NCI-H2171 treated with DMSO at 0.1 percent for 48 hours (cell line): ENCODE results near the gene STK31.
"Not testable (repeated sequence)": the region's sequence is repeated elsewhere in the genome, so short reads cannot be mapped to it uniquely, and the experiment has no call there.

Experiments used
- DNase-seq: peaks from one replicate; lab custom pipeline; 2025; lab: John Stamatoyannopoulos, UW

Gene STK31

GRCh38 chr7:23713285-23714149, 3.5 kb downstream of the STK31 start:
- DNase-seq = no peak

DNA sequence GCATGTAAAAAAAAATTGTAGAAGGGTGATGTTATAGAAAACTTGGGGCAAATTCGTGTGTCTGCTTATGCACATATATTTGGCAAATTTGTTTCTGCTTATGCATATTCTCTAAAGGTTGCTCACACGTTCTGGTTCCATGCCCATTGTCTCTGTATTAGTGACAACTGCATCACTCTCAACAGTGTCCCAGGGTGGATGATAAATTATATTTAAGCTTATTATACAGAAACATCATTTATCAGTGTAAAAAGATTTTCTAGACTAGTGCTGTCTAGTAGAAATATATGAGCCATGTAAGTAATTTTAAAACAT, 4.1 kb downstream of the STK31 start:
- DNase-seq = no peak

DNA sequence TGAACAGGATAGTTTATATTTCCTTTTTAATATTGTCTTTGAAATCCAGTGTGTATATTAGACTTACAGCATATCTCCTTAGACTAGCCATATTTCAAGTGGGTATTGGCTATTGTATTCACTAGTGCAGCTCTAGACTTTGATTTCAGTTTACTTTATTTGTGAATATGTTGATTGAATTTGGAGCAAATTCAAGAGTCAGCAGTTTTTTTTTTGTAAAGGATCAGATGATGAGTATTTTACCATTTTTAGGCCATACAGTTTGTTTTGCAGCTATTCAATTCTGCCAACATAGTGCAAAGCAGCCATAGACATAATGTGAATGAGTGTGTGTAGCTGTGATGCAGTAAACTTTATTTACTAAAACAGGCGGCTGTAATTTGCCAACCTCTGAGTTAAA, 4.6 kb downstream of the STK31 start:
- DNase-seq = no peak

DNA sequence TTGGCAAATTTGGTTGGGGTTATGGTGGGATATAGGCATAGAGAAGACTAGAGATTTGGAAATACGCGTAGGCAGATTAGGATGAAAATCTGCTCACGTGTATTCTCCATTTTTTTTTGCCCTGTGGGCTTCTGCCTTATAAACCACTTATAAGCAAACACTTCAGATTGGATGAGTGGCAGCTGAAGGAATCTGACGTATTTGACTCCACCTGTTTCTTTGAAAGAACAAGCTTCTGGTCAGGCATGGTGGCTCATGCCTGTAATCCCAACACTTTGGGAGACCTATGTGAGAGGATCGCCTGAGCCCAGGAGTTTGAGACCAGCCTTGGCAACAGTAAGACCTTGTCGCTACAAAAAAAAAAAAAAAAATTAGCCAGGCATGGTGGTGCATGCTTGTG, 5.1 kb downstream of the STK31 start:
- no peak for DNase-seq

GRCh38 chr7:23717788-23718187, 7.8 kb downstream of the STK31 start:
- DNase-seq = no peak

GRCh38 chr7:23721456-23721855, 11.4 kb downstream of the STK31 start:
- DNase-seq = no peak

DNA sequence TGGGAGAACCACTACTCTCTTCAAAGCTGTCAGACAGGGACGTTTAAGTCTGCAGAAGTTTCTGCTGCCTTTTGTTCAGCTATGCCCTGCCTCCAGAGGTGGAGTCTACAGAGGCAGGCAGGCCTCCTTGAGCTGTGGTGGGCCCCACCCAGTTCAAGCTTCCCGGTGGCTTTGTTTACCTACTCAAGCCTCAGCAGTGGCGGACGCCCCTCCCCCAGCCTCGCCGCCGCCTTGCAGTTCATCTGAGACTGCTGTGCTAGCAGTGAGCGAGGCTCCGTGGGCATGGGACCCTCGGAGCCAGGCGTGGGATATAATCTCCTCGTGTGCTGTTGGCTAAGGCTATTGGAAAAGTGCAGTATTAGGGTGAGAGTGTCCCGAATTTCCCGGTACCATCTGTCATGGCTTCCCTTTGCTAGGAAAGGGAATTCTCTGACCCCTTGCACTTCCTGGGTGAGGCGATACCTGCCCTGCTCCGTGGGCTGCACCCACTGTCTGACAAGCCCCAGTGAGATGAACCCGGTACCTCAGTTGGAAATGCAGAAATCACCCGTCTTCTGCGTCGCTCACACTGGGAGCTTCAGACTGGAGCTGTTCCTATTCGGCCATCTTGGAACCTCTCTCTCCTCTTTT, 12.7 kb downstream of the STK31 start:
- DNase-seq = peak; percentile 43

GRCh38 chr7:23724113-23724512, 14.1 kb downstream of the STK31 start:
- DNase-seq = not testable (repeated sequence)

DNA sequence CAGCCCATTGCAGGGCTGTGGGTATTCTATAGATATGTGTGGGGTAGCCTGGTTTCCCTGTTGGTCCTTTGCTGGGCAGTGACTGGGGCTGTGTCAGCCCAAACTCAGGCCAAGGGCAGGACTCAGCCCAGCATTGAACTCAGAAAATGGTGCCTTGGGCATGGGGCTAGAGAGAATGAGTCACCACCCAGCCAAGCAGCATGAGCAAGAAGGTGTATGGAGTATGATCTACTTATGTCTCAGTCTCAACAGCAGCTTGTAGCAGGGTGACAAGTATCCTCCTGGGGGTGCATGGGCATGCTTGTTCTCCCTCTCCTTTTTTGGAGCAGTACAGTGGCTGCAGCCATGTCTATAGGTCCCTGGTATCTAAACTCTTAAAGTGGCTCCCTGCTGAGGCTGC, 32.0 kb downstream of the STK31 start:
- DNase-seq = no peak

GRCh38 chr7:23743226-23743625, 33.2 kb downstream of the STK31 start:
- no peak for DNase-seq

GRCh38 chr7:23746629-23747028, 36.6 kb downstream of the STK31 start:
- DNase-seq = no peak

DNA sequence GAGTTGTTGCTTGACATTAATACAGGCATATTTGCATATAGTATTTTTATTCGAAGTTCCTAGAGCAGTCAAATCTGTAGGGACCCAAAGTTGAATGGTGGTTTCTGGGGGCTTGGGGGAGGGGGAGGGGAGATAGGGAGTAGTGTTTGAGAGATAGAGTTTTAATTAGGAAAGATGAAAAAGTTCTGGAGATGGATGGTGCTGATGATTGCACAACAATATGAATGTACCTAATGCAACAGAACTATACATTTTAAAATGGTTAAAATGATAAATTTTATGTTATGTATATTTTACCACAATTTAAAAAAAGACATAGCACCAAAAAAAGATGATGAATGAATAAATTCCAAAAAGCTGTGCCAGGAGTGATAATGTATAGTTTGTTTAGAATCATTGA, 41.8 kb downstream of the STK31 start:
- no peak for DNase-seq

GRCh38 chr7:23758839-23759238, 48.8 kb downstream of the STK31 start:
- not testable (repeated sequence) for DNase-seq

DNA sequence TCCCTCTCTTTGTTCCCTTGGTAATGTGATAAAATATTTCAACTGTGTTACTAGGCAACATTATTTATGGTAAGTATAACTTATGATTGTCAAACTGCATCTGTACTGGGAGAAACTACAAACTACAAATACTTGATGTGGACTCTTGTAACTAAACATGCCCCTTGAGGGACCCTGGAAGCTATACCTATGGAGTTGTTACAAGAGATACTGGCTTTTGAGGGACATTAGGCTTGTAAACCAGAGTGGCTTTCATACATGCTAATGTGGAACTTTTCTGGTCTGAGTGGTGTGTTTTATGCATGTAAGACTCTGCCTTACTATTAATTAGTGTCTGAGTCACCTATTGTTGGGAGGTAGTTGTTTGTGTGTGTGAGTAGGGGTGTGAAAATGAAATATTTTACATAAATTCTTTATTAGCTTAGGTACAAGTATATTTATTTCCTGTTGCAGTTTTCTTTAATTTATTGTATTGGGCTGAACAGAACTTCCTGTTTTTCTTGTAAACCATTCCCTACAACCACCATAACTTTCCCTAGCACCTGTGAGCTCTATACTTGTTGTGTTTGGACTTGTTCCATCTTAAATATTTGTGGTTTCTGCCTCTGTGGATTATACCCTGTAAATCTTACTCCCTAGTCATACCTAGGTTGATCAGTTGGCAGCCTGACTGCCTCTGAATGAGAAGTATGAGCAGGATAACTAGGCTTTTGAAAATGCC, 49.8 kb downstream of the STK31 start:
- no peak for DNase-seq

- no peak for DNase-seq
Observed at GRCh38 chr7:23765943-23766342, 55.9 kb downstream of the STK31 start.

DNA sequence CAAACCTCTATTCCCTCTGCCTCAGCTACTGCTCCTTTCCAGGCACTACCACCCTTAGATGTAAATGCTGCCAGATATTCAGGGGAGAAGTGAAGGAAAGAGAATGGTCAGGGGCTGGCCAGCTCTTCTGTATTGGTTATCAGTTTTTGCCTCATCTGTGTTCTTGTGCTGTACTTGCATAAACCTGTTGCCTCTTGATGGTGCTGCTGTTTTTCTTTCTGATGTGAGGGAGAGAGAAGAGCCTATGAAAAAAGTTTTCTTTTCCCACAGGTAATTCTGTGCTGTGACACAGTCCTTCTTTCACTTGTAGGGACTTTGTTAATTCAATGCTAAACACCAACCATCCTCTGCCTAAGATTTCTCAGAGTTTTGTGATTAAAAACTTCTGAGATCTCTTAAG, 57.5 kb downstream of the STK31 start:
- no peak for DNase-seq

DNA sequence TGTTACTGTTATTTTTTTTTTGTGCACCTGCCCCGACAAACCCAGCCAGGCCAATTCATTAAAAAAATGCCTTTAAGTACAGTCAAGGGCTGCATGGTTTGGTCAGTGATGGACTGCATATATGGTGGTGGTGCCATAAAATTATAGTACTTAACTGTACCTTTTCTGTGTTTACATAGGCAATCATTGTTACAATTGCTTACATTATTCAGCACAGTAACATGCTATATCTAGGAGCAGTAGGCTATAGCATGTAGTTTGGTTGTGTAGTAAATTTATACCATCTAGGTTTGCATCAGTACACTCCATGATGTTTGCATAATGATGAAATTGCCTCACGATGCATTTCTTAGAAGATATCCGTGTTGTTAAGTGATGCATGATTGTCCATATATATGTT, 58.0 kb downstream of the STK31 start:
- DNase-seq = no peak

DNA sequence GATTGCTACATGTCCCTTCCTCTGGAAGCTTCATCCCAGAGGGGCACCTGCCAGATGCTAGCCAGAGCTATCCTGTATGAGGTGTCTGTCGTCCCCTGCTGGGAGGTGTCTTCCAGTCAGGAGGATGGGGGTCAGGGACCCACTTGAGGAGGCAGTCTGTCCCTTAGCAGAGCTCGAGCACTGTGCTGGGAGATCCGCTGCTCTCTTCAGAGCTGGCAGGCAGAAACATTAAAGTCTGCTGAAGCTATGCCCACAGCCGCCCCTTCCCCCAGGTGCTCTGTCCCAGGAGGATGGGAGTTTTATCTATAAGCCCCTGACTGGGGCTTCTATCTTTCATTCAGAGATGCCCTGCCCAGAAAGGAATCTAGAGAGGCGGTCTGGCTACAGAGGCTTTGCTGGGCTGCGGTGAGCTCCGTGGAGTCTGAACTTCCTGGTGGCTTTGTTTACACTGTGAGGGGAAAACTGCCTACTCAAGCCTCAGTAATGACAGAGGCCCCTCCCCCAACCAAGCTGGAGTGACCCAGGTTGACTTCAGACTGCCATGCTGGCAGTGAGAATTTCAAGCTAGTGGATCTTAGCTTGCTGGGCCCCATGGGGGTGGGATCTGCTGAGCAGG, 69.3 kb downstream of the STK31 start:
- DNase-seq = not testable (repeated sequence)

- DNase-seq = no peak
Observed at GRCh38 chr7:23783115-23783514, 73.1 kb downstream of the STK31 start.

DNA sequence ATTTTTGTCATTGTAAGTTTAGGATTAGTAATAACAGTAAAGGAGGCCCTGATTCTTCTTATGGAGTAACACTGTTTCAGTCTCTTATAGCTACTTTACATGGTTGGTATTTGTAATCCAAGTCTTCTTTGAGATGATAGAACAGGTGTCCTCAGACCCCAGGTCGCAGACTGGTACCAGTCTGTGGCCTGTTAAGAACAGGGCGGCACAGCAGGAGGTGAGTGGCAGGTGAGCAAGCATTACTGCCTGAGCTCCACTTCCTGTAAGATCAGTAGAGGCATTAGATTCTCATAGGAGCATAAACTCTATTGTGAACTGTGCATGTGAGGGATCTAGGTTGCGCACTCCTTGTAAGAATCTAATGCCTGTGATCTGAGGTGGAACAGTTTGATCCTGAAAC, 77.3 kb downstream of the STK31 start:
- DNase-seq = no peak

DNA sequence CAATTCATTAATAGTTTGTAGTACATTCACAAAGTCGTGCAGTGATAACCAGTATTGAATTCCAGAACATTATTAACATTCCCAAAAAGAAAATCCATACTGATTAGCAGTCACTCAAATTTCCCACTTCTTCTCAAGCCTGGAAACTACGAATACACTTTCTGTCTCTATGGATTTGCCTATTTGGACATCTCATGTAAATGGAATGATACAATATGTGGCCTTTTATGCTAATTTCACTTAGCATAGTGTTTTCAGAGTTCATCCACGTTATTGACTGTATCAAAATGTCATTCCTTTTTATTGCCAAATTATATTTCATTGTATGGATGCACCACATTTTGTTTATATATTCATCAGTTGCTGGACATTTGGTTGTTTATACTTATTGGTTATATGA, 78.8 kb downstream of the STK31 start:
- no peak for DNase-seq

DNA sequence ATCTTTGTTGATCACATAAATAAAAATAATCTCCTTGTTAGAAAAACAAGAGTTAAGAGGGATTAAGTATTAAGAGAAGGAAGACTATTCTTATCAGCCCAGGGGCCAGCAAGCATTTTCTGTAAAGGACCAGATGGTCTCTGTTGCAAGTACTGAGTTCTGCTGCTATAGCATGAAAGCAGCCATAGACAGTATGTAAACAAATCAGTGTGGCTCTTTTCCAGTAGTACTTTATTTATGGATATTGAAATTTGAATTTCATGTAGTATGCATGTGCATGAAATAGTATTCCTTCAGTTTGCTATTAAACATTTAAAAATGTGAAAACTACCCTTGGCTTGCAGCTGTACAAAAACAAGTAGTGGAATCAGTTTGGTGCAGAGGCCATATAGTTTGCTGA, 81.7 kb downstream of the STK31 start:
- DNase-seq = peak; percentile 6
